Myocyte (in vitro differentiated cells): ENCODE data around the gene CNNM1. TPM values are rescaled to one million over a fixed set of nuclear protein-coding genes. Genes with fewer than 3 reads are reported as not detected.

Experiments
- DNase-seq: peaks from one replicate; pipeline ENCODE4 v3.0.0-alpha.2; 2012; ENCODE audit warnings: low read depth
- polyA plus RNA-seq: library from polyadenylated mRNA; unstranded; fragments of >200 nt; gene quantifications from one replicate; pipeline ENCODE4 v1.2.1, GENCODE V29; 2012; ENCODE audit warnings: missing spikeins
- total RNA-seq: library from RNA; depleted of rRNA; stranded (reverse); fragments of >200 nt; gene quantifications from 2 replicates; pipeline ENCODE4 v1.2.3, GENCODE V29; 2014

Gene CNNM1
- total RNA-seq = not detected in 2 replicates
- polyA plus RNA-seq = 0.09 TPM

DNA sequence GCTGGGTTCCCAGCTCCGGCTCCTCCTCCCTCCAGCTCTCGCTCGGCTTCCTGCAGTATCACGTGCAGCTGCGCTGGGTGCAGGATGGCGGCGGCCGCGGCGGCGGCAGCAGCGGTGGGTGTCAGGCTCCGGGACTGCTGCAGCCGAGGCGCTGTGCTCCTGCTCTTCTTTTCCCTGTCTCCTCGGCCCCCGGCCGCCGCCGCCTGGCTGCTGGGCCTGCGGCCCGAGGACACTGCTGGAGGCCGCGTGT lies at the start of gene CNNM1:
TSS of gene CNNM1 (plus strand) at position 53 of the 250 bp plus-strand sequence. CDS start at position 85, 32 bp downstream.
- no peak for DNase-seq

DNA sequence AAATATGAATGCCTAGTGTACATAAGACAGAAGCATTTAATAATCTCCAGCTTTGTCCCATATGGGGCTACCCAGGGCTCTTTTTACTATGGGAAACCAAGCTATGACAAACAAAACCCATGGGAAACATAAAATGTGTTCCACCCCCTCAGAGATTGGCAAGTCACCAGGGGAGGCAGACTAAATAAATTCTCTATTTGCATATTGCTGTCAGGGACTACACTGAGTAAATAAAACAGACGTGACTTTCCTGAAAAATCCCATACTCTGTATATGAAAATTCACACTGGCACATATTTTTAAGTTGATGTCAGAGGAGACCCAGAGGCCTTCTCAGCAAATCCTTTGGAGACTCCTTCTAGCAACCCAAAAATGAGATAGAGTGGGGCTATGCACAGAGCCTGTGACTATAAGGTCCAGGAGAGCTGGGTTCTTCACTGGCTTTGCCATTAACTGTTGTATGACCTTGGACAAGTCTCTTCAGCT lies 49.5 kb upstream of the CNNM1 start:
- DNase-seq = peak; percentile 51

DNA sequence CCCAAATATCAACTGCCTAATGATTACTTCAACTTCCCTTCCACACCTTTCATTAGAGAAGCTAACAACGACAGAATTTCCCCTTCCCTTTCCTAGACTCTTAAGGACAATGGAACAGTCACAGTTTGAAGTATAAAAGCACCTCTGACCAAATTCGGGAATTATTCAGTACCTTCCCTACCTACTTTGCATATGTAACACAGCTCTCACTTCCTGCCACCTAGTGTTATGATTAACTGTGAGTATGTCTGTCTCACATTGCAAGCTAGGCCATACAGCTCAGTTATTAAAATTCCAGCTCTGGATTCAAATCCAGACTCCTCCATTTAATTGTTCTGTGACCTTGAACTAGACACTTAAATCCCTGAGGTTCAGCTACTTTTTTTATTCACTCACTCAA lies 48.7 kb upstream of the CNNM1 start:
- no peak for DNase-seq

DNA sequence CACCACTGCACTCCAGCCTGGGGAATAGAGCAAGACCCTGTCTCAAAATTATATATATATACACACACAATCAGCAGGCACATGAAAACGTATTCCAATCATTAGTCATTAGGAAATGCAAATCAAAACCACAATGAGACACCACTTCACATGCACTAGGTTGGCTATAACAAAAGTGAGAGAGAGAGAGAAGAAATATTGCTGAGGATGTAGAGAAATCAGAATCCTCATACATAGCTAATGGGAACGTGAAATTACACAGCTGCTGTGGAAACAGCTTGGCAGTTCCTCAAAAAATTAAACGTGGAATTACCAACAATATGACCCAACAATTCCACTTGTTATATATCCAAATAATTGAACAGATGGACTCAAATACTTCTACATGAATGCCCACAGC lies 43.3 kb upstream of the CNNM1 start:
- DNase-seq = no peak

DNA sequence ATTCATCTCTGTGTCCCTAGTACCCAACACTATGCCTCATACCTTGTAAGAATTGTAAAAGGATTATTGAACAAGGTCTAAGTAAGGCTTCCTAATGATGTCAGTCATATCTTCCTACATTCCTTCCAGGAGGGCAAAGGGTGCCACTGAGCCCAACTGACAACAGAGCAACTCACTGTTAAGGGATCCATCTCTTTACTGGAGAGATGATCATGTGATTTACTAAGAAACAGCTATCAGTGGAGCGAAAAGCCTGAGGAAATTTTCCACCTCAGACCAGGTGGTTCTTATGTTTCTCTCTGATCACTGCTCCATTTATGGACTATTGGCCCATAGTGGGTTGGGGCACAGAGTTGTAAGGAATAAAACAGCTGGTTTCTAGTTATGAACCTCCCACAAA lies 38.9 kb upstream of the CNNM1 start:
- no peak for DNase-seq

DNA sequence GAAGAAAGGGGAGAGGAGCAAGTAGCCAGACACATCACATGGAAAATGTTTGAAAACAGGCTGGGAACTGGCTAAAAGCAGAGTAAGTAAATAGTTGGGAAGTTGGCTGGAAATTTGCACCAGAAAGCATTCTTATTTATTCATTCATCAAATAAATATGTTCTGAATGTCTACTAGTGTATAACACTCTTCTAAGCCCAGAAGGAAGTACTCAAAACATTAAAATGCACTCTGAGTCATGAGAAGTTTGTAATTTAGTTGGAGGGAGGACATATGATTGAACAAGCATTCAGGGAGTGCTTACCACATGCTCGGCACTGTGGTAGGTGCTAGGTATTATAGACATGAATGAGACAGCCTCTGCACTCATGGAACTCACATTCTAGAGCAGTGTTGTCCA lies 37.0 kb upstream of the CNNM1 start:
- DNase-seq = peak; percentile 13

DNA sequence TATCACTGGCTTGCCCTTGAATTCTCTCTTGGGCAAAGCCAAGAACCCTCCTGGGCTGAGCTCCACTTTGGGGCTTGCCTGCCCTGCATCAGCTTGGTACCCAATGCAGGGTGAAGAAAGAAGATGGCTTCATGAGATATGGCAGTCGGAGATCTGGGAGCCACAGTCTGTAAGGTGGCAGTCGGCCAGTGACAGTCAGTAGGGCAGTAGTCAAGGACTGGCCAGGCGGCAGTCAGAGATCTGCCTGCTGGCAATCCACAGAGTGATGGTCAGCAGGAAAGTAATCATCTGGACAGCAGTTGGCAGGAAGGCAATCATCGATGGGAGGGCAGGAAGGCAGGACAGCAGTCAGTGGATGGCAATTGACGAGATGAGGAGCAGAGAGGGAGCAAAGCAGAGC lies 32.6 kb upstream of the CNNM1 start:
- DNase-seq = no peak

DNA sequence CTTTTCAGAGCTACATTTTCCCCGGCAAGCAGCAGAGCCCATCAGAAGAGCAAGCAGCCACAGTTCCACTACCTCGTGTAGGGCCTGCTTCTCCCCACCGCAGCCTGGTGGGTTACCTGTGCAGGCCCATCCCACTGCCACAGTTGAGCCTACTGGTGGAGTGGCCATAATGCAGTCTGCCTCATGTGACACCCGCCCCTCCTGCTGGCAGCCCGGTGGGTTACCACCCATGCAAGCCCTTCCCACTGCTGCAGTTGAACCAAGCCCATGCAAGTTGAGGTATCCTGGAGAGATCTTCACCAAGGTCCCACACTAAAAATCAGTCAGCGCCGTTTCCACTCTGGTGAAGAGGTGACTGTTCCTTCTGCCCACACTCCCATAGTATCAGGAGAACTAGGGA lies 32.1 kb upstream of the CNNM1 start:
- no peak for DNase-seq

DNA sequence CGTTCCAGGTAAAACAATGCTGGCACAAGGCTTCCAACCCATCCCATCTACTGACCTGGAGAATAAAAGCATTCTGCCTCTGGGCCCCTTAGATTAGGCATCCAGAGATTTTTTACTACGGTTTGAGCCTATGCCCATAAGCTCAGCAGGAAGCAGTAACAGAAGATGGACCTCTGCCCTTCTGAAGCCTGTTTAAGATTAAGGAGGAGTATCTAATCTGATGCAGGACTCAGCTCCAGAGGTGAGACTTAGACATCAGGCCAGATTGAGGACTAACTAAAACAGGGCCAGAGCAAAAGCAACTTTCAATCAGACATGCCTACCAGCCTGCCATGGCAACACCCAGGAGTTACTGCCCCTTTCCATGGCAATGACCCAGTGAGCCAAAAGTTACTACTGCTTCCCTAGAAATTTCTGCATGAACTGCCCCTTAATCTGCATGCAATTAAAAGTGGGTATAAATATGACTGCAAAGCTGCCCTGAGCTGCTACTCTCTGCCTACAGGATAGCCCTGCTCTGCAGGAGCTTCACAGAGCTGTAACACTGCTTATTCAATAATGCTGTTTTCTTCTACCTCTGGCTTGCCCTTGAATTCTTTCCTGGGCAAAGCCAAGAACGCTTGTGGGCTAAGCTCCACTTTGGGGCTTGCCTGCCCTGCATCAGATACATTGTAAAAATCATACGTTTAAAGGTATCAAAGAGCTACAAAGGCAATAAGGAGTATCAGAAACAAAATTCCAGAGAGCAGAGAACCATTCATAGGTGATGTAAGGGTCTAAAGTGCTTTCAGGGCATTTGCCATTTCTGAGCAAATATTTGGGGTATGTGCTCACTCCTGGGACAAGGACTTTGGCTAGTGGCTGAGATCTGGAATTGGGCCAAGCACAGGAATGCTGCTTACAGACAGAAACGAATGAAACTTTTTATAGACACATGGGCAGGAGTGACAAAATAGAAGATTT lies 25.0 kb upstream of the CNNM1 start:
- DNase-seq = peak; percentile 12

DNA sequence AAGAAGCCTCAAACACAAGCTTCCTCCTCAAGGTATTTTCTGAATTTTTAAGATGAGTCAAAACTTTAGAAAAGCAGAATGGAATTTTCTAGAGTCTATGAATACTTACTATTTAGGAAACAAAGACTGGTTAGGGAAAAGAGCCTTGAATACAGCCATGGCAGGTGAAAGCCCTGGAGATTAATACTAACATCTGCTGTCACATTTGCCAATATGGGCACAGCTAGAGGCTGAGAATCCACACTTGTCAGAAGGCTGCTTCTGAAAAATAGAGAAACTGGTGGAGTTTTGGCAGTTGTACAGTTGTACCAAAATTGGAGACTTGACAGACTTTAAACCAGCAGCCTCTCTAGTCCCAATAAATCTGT lies 24.3 kb upstream of the CNNM1 start:
- DNase-seq = no peak

DNA sequence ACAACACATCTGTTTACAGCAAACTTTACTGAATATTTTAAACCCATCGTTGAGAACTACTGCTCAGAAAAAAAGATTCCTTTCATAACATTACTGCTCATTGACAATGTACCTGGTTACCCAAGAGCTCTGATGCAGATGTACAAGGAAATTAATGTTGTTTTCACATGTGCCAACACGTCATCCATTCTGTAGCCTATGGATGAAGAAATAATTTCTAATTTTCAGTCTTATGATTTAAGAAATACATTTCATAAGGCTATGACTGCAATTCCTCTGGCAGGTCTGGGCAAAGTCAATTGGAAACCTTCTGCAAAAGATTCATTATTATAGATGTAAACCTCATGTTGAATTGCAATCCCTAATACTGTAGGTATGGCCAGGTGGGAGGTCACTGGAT lies 16.7 kb upstream of the CNNM1 start:
- DNase-seq = no peak

DNA sequence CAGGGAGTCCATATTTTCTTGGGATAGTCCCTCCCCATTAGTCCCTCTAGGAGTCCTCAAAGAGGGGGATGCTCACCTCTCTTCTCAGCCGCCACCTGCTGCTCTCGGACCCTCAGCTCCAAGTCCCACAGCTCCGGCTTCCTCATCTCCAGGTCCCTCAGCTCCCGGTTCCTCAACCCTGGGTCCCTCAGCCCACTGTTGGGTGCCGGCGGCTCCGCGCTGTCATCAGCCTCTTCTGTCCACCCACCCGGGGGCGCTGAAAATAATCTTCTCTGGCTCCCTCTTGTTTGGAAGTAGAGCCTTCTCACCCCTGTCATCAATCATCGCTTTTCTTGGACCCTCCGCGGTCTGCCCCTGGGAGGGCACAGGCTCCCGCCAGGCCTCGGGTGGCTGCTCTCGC lies 13.3 kb upstream of the CNNM1 start:
- DNase-seq = no peak

DNA sequence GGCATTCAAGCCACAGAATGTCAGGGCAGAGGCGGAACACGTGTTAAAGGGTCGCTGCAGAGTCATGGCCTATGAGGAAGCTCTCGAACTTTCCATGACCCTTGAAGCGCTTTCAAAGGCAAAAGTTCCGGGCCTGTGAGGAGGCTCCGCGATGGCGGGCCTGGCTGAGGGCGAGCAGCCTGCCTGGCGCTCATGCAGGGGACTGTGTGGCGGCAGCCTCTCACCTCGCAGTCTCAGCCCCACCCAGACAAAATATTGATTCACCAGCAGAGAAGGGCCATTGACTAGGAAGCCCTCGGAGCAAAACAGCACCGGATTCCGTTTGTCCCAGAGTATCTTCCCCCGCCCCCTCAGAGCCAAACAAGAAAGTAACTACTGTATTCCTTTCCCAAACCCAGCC lies 12.8 kb upstream of the CNNM1 start:
- DNase-seq = no peak

DNA sequence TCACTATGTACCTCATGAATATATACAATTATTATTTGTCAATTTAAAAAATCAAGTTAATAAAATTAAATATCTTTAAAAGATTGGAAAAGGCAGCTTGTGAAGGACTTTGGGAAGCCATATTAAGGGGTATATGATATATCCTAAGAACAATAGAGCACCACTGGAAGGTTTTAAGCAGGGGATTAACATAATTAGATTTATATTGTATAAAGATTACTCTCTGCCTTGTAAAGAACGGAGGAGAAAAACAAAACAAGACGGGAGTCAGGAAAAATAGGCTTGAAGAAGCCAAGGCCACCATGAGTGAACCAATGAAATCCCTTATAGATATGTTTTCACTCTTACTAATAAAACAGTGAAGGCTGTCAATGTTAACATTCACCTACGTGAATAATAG lies 11.1 kb upstream of the CNNM1 start:
- no peak for DNase-seq

DNA sequence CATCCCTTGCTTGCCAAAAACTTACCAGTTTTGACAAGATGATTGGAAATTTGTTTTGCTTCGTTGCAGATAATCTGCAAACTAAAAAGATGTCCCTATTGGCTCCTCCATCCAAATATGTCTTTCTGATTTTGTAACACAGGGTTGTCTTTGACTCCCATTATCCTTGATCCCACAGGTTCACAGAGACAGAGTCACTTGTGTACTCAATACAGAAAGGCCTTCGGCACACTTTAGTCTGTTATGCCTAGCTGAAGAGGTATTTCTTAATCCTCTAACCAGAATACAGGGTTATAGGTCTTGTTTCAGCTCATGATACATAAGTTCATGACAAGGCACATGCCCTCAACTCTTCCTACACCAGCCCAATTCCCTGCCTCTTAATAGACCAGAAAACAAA lies 10.7 kb upstream of the CNNM1 start:
- DNase-seq = no peak

DNA sequence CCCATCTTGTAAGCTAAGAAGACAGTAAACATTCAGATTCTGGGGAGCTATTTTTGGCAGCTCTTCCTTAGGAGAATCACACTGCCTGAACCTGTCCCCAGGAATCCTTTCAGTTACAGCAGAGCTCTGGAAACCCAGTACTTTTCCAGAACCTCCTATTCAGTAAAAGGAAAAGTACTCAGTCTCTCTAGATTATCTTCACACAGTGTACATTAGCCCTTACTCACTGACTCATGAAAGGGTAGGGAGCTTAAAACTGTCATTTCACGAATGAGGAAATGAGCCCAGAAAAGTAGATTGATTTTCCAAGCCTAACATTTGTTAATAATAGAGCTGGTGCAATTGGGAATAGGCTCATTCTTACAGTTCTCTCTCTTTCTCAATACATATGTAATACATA lies 3.9 kb upstream of the CNNM1 start:
- DNase-seq = no peak

DNA sequence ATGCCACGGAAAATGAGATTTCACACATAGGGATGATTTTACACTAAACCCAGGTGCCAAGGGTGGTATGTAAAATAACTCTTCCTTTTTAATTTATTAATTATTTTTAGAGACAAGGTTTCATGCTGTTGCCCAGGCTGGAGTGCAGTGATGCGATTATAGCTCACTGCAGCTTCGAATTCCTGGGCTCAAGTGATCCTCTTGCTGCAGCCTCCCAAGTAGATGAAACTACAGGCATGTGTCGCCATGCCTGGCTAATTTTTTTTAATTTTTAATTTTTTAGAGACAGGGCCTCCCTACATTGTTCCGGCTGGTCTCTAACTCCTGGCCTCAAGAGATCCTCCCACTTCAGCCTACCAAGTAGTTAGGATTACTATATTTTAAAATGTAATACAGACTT lies 2.3 kb upstream of the CNNM1 start:
- DNase-seq = no peak

DNA sequence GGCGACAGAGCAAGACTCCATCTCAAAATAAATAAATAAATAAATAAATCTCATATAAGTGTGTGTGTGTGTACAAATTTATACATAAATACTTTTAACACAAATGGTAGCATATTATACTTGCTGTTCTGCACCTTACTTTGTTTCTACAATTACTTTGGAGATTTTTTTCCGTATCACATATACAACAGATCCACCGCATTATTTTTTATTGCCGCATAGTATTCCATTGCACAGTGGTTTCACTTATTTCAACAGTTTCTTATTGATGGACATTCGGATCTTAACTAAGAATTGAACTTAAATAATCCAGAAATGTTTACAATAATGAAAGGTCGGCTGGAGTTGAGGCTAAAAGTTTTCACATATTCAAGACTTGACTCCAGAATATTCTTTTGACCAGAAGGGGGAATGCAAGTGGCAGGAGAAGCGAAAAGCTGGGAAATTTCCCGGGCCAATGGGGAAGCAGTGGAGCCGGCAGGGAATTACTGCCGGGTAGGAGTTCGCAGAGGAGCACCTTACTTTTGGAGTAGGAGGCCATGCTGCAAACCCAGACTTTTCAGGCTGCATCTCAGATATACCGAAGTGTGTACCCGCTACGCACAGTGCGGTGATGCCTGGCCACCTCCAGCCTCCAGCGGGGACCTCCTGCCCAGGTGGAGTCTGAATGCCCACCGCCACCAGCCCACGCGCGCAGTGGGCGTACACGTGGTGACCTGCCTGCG lies 415 bp upstream of the CNNM1 start:
- no peak for DNase-seq

DNA sequence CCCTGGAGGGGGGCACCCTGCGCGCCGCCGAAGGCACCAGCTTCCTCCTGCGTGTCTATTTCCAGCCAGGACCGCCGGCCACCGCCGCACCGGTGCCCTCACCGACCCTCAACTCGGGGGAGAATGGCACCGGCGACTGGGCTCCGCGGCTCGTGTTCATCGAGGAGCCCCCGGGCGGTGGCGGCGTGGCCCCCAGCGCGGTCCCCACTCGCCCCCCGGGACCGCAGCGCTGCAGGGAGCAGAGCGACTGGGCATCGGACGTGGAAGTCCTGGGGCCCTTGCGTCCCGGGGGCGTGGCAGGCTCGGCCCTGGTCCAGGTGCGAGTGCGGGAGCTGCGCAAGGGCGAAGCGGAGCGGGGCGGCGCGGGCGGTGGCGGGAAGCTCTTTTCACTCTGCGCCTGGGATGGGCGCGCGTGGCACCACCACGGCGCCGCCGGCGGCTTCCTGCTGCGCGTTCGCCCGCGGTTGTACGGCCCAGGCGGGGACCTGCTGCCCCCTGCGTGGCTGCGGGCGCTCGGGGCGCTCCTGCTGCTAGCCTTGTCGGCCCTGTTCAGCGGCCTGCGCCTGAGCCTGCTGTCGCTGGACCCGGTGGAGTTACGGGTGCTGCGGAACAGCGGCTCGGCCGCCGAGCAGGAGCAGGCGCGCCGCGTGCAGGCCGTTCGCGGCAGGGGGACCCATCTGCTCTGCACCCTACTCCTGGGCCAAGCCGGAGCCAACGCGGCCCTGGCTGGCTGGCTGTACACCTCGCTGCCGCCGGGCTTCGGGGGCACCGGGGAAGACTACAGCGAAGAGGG lies 594 bp downstream of the CNNM1 start:
- DNase-seq = no peak

DNA sequence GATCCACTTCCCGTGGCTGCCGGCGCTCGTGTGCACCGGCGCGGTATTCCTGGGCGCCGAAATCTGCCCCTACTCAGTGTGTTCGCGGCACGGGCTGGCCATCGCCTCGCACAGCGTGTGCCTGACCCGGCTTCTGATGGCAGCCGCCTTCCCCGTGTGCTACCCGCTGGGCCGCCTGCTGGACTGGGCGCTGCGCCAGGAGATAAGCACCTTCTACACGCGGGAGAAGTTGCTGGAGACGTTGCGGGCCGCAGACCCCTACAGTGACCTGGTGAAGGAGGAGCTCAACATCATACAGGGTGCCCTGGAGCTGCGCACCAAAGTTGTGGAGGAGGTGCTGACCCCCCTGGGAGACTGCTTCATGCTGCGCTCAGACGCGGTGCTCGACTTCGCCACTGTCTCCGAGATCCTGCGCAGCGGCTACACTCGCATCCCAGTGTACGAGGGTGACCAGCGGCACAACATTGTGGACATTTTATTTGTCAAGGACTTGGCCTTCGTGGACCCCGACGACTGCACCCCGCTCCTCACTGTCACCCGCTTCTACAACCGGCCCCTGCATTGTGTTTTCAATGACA lies 1.3 kb downstream of the CNNM1 start:
- no peak for DNase-seq

DNA sequence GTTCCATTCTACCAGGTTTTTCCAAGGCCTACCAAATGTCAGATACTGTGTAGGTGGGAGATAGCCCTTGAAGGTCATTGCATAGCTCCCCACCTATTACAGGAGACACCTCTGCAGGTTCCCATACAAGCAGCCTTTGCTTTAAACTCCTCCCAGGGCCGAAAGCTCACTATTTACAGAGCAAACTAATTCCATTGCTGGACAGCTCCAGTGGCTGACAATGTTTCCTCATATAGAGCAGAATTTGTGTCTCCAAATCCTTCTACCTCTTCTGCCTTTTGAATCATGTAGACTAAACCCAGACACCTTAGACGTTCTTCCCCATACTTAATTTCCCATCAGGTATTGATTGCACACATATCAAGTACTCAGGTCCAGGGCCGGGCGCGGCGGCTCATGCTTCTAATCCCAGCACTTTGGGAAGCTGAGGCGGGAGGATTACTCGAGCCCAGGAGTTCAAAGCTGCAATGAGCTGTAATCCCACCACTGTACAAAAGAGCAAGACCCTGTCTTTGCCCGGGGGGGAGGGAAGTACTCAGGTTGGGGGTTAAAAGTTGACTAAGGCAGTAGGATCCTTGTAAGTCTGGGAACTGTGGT lies 2.1 kb downstream of the CNNM1 start:
- DNase-seq = no peak
